Measurements from ENCODE around the gene LSM6.

DNA sequence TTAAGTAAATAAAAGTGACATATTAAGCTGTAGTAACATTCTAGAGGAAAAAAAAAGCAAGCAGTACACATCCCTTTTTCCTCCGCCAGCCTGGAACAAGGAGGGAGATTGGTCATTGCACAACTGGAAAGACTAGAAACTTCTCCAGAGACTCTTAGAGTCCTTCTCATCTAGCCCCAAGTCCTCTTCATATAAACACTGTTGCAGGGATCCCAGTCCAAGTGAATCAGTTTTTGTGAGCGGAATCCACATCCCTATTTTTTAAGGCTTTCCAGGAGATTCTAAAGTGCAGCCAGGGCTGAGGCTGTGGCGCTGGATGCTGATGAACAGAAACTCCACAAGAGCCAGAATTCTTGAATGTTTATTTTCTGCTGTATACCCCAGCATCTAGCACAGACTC is 62.6 kb downstream of the LSM6 start:
- TF ChIP-seq, protein P1, sequence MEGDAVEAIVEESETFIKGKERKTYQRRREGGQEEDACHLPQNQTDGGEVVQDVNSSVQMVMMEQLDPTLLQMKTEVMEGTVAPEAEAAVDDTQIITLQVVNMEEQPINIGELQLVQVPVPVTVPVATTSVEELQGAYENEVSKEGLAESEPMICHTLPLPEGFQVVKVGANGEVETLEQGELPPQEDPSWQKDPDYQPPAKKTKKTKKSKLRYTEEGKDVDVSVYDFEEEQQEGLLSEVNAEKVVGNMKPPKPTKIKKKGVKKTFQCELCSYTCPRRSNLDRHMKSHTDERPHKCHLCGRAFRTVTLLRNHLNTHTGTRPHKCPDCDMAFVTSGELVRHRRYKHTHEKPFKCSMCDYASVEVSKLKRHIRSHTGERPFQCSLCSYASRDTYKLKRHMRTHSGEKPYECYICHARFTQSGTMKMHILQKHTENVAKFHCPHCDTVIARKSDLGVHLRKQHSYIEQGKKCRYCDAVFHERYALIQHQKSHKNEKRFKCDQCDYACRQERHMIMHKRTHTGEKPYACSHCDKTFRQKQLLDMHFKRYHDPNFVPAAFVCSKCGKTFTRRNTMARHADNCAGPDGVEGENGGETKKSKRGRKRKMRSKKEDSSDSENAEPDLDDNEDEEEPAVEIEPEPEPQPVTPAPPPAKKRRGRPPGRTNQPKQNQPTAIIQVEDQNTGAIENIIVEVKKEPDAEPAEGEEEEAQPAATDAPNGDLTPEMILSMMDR (conservative IDR thresholded peaks at IDR 0.05; ENCODE audit: low read depth in 2 of 2): no peak
- TF ChIP-seq, protein P2, sequence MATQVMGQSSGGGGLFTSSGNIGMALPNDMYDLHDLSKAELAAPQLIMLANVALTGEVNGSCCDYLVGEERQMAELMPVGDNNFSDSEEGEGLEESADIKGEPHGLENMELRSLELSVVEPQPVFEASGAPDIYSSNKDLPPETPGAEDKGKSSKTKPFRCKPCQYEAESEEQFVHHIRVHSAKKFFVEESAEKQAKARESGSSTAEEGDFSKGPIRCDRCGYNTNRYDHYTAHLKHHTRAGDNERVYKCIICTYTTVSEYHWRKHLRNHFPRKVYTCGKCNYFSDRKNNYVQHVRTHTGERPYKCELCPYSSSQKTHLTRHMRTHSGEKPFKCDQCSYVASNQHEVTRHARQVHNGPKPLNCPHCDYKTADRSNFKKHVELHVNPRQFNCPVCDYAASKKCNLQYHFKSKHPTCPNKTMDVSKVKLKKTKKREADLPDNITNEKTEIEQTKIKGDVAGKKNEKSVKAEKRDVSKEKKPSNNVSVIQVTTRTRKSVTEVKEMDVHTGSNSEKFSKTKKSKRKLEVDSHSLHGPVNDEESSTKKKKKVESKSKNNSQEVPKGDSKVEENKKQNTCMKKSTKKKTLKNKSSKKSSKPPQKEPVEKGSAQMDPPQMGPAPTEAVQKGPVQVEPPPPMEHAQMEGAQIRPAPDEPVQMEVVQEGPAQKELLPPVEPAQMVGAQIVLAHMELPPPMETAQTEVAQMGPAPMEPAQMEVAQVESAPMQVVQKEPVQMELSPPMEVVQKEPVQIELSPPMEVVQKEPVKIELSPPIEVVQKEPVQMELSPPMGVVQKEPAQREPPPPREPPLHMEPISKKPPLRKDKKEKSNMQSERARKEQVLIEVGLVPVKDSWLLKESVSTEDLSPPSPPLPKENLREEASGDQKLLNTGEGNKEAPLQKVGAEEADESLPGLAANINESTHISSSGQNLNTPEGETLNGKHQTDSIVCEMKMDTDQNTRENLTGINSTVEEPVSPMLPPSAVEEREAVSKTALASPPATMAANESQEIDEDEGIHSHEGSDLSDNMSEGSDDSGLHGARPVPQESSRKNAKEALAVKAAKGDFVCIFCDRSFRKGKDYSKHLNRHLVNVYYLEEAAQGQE (IDR thresholded peaks at IDR 0.05; ENCODE audit: unreplicated experiment): no peak
- TF ChIP-seq POLR2AphosphoS5 (IDR thresholded peaks at IDR 0.05; ENCODE audit: low read depth) (no peak), EZH2phosphoT487 (IDR thresholded peaks at IDR 0.05; ENCODE audit: unreplicated experiment) (no peak), EZH2 (IDR thresholded peaks at IDR 0.05; ENCODE audit: low read depth, unreplicated experiment) (no peak)
- TF ChIP-seq, protein P3, sequence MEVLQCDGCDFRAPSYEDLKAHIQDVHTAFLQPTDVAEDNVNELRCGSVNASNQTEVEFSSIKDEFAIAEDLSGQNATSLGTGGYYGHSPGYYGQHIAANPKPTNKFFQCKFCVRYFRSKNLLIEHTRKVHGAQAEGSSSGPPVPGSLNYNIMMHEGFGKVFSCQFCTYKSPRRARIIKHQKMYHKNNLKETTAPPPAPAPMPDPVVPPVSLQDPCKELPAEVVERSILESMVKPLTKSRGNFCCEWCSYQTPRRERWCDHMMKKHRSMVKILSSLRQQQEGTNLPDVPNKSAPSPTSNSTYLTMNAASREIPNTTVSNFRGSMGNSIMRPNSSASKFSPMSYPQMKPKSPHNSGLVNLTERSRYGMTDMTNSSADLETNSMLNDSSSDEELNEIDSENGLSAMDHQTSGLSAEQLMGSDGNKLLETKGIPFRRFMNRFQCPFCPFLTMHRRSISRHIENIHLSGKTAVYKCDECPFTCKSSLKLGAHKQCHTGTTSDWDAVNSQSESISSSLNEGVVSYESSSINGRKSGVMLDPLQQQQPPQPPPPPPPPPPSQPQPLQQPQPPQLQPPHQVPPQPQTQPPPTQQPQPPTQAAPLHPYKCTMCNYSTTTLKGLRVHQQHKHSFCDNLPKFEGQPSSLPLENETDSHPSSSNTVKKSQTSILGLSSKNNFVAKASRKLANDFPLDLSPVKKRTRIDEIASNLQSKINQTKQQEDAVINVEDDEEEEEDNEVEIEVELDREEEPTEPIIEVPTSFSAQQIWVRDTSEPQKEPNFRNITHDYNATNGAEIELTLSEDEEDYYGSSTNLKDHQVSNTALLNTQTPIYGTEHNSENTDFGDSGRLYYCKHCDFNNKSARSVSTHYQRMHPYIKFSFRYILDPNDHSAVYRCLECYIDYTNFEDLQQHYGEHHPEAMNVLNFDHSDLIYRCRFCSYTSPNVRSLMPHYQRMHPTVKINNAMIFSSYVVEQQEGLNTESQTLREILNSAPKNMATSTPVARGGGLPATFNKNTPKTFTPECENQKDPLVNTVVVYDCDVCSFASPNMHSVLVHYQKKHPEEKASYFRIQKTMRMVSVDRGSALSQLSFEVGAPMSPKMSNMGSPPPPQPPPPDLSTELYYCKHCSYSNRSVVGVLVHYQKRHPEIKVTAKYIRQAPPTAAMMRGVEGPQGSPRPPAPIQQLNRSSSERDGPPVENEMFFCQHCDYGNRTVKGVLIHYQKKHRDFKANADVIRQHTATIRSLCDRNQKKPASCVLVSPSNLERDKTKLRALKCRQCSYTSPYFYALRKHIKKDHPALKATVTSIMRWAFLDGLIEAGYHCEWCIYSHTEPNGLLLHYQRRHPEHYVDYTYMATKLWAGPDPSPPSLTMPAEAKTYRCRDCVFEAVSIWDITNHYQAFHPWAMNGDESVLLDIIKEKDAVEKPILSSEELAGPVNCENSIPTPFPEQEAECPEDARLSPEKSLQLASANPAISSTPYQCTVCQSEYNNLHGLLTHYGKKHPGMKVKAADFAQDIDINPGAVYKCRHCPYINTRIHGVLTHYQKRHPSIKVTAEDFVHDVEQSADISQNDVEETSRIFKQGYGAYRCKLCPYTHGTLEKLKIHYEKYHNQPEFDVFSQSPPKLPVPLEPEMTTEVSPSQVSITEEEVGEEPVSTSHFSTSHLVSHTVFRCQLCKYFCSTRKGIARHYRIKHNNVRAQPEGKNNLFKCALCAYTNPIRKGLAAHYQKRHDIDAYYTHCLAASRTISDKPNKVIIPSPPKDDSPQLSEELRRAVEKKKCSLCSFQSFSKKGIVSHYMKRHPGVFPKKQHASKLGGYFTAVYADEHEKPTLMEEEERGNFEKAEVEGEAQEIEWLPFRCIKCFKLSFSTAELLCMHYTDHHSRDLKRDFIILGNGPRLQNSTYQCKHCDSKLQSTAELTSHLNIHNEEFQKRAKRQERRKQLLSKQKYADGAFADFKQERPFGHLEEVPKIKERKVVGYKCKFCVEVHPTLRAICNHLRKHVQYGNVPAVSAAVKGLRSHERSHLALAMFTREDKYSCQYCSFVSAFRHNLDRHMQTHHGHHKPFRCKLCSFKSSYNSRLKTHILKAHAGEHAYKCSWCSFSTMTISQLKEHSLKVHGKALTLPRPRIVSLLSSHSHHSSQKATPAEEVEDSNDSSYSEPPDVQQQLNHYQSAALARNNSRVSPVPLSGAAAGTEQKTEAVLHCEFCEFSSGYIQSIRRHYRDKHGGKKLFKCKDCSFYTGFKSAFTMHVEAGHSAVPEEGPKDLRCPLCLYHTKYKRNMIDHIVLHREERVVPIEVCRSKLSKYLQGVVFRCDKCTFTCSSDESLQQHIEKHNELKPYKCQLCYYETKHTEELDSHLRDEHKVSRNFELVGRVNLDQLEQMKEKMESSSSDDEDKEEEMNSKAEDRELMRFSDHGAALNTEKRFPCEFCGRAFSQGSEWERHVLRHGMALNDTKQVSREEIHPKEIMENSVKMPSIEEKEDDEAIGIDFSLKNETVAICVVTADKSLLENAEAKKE (CRISPR knock-in tag; IDR thresholded peaks at IDR 0.05): no peak
- TF ChIP-seq, protein P4, sequence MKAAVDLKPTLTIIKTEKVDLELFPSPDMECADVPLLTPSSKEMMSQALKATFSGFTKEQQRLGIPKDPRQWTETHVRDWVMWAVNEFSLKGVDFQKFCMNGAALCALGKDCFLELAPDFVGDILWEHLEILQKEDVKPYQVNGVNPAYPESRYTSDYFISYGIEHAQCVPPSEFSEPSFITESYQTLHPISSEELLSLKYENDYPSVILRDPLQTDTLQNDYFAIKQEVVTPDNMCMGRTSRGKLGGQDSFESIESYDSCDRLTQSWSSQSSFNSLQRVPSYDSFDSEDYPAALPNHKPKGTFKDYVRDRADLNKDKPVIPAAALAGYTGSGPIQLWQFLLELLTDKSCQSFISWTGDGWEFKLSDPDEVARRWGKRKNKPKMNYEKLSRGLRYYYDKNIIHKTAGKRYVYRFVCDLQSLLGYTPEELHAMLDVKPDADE (IDR thresholded peaks at IDR 0.05): no peak

All from GM23338 (cell line).